Gastrocnemius medialis (tissue), 4 donors: ENCODE data around the gene CYBA.

Source experiments
- POLR2A ChIP-seq, 2 donors: fragments of 450-650 bp; IDR thresholded peaks; one replicate each; pipeline ENCODE4 v1.6.1; 2017; ENCODE audit warnings: antibody characterized with exemption in 2 of 2, mild to moderate bottlenecking in 2 of 2, moderate library complexity in 2 of 2
- TF ChIP-seq, protein P1 (sequence below), 5 experiments: fragments of 450-650 bp in 3 of 5; fragments of 200-600 bp in 2 of 5; sonication (generic) in 2 of 5; IDR thresholded peaks in 4 of 5; conservative IDR thresholded peaks in 1 of 5; 1 replicate in 4 of 5; 2 replicates in 1 of 5; pipeline ENCODE4 v1.5.1; 2016 to 2019; ENCODE audit warnings: antibody characterized with exemption in 5 of 5, mild to moderate bottlenecking in 3 of 5, moderate library complexity in 3 of 5

DNA sequence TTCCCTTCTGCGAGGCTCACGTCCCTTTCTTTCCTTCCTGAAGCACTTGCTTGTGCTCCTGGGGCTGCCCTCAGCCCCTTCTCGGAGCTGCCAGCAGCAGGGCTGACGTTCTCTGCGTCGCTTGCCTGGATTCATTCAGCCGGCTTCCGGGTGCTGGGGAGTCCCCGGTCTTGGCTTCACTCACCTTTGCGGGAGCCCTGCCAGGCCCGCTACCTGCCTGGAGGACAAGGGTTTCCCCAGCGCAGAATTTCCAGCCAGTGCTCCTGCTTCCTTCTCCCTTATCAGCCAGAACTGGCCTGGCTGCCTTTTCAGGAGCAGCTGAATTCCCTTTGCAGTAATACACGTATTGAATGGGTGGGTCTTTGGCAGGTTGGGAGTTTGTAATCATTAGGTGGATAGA is 34.5 kb downstream of the CYBA start:
- no peak for TF ChIP-seq POLR2A (IDR thresholded peaks at IDR 0.05)
- TF ChIP-seq, protein P1, sequence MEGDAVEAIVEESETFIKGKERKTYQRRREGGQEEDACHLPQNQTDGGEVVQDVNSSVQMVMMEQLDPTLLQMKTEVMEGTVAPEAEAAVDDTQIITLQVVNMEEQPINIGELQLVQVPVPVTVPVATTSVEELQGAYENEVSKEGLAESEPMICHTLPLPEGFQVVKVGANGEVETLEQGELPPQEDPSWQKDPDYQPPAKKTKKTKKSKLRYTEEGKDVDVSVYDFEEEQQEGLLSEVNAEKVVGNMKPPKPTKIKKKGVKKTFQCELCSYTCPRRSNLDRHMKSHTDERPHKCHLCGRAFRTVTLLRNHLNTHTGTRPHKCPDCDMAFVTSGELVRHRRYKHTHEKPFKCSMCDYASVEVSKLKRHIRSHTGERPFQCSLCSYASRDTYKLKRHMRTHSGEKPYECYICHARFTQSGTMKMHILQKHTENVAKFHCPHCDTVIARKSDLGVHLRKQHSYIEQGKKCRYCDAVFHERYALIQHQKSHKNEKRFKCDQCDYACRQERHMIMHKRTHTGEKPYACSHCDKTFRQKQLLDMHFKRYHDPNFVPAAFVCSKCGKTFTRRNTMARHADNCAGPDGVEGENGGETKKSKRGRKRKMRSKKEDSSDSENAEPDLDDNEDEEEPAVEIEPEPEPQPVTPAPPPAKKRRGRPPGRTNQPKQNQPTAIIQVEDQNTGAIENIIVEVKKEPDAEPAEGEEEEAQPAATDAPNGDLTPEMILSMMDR (IDR thresholded peaks at IDR 0.05 in 4 of 5, conservative IDR thresholded peaks at IDR 0.05 in 1 of 5): no peak
